ENCODE measurements around the gene ZRANB1.

ZRANB1 gene

GRCh38 chr10:125035588-125036295, 93.8 kb downstream of the ZRANB1 start:
- no peak overlapping the region for H3K4me3 ChIP-seq (ENCODE audit: low read depth, low read length)
- TF ChIP-seq CTCF (IDR thresholded peaks at IDR 0.05; ENCODE audit: borderline replicate concordance, insufficient read depth, low read depth, low read length) = no peak

- no peak for TF ChIP-seq CTCF (IDR thresholded peaks at IDR 0.05; ENCODE audit: borderline replicate concordance, insufficient read depth, low read depth, low read length)
- no peak overlapping the region for H3K4me3 ChIP-seq (ENCODE audit: low read depth, low read length)
These were observed 95.4 kb downstream of the ZRANB1 start for GRCh38 chr10:125037145-125037877.
